Loucy (cell line): ENCODE results near the gene SCG2.

Experiments used
- EZH2phosphoT487 ChIP-seq: fragments of 200-600 bp; IDR thresholded peaks from 2 replicates; pipeline ENCODE4 v1.6.1; 2018; ENCODE audit warnings: antibody characterized with exemption, mild to moderate bottlenecking, moderate library complexity, borderline replicate concordance
- TF ChIP-seq, protein P1 (sequence below): fragments of 200-600 bp; sonication (generic); conservative IDR thresholded peaks from 2 replicates; pipeline ENCODE4 v1.5.1; 2014; ENCODE audit warnings: mild to moderate bottlenecking, antibody characterized with exemption, low read length

DNA sequence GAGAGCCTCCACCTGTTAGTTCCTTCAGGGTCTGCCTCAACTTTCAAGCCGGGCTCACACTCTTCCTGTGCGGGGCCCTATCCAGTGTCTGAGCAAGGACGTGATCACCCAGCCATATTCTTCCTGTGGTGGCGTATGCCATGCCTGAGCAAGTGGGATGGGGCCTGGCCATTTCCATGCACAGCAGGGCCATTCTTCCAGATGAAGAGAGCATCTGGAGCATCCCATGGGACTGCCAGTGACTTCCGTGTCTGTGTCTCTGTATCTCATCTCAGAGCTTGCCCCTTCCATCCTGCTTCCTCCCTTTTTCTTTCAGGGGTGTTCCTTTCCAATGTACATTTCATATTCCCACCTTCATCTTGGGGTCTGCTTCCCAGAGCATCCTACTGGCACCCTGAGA lies 20.2 kb downstream of the SCG2 start:
- TF ChIP-seq, protein P1, sequence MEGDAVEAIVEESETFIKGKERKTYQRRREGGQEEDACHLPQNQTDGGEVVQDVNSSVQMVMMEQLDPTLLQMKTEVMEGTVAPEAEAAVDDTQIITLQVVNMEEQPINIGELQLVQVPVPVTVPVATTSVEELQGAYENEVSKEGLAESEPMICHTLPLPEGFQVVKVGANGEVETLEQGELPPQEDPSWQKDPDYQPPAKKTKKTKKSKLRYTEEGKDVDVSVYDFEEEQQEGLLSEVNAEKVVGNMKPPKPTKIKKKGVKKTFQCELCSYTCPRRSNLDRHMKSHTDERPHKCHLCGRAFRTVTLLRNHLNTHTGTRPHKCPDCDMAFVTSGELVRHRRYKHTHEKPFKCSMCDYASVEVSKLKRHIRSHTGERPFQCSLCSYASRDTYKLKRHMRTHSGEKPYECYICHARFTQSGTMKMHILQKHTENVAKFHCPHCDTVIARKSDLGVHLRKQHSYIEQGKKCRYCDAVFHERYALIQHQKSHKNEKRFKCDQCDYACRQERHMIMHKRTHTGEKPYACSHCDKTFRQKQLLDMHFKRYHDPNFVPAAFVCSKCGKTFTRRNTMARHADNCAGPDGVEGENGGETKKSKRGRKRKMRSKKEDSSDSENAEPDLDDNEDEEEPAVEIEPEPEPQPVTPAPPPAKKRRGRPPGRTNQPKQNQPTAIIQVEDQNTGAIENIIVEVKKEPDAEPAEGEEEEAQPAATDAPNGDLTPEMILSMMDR: no peak
- no peak for TF ChIP-seq EZH2phosphoT487
